Ovary (tissue), 9 donors: ENCODE measurements around the gene CIITA. TPM values are rescaled to one million over a fixed set of nuclear protein-coding genes. Genes with fewer than 3 reads are reported as not detected.

Experiments
- DNase-seq, 5 donors: peaks; one replicate each; pipeline ENCODE4 v3.0.0-alpha.2; 2019 to 2020
- H3K27ac ChIP-seq, 2 donors: fragments of 200-600 bp; one replicate each; pipeline versions ENCODE4 v1.5.1 to v1.8.0; 2019 to 2022
- H3K27me3 ChIP-seq: fragments of 200-600 bp; one replicate; pipeline ENCODE4 v1.8.0; 2022
- H3K36me3 ChIP-seq: fragments of 200-600 bp; sonication (generic); one replicate; pipeline ENCODE4 v1.5.1; 2019
- H3K4me1 ChIP-seq: one replicate; pipeline ENCODE4 v1.8.1; 2013; ENCODE audit warnings: mild to moderate bottlenecking, moderate library complexity; ENCODE audit not compliant: insufficient read depth
- H3K4me3 ChIP-seq: fragments of 200-600 bp; sonication (generic); one replicate; pipeline ENCODE4 v1.5.1; 2017
- H3K9me3 ChIP-seq, 2 donors: fragments of 200-600 bp in 1 of 2; sonication (generic) in 1 of 2; one replicate each; pipeline versions ENCODE4 v1.5.1 to v1.8.1; 2013 to 2019; ENCODE audit warnings: mild to moderate bottlenecking in 1 of 2, moderate library complexity in 1 of 2
- CTCF ChIP-seq, 3 donors: fragments of 450-650 bp in 2 of 3; fragments of 200-600 bp in 1 of 3; IDR thresholded peaks; one replicate each; pipeline versions ENCODE4 v1.5.1 to v1.8.0; 2016 to 2022; ENCODE audit warnings: antibody characterized with exemption in 3 of 3, mild to moderate bottlenecking in 1 of 3
- EP300 ChIP-seq: sonication (generic); formaldehyde crosslinking; IDR thresholded peaks from one replicate; pipeline ENCODE4 v1.6.1; 2017; ENCODE audit warnings: antibody characterized with exemption
- POLR2A ChIP-seq: fragments of 450-650 bp; IDR thresholded peaks from one replicate; pipeline ENCODE4 v1.6.1; 2017; ENCODE audit warnings: antibody characterized with exemption, mild to moderate bottlenecking, moderate library complexity
- WGBS, 3 donors: extraction: QIAGEN DNeasy Blood & Tissue Kit in 1 of 3; methylation state at CpG; one replicate each; pipeline versions ENCODE4 v1.1.5 to v1.1.7; 2013 to 2017; 5-methylcytosine and 5-hydroxymethylcytosine counted together
- intact Hi-C, 4 donors: fragments of 100-400 bp; cut with DNase I; formaldehyde crosslinking; loops; one replicate each; pipeline versions ENCODE4 v1.11.0 to v1.15.1; 2022 to 2023
- polyA plus RNA-seq, 2 donors: library from polyadenylated mRNA; stranded (reverse); fragments of 200-250 nt in 1 of 2; fragments of 350-450 nt in 1 of 2; fragmentation: Illumina TruSeq in 1 of 2; extraction: RNeasy Lipid Tissue Mini Kit (QIAGEN cat#74804) in 1 of 2; gene quantifications; one replicate each; pipeline ENCODE4 v1.2.3, GENCODE V29; 2013 to 2014
- total RNA-seq, 7 donors: library from RNA; depleted of rRNA in 2 of 7; stranded (reverse); fragments of >200 nt in 2 of 7; fragmentation: NEBNext Ultra II Directional in 3 of 7; extraction: Animal tissue kit (Norgen Biotek cat#: 25700) in 3 of 7; gene quantifications; one replicate each; pipeline versions ENCODE4 v1.1.0 to v1.2.4, GENCODE V29; 2016 to 2023
- donor health status: DM: no; HTN: no; CAD: no; lungs with moderate emphysema.
- donor health status: DM: no; HTN: no; CAD: no.
- donor health status: Bipolar disorder and iron deficiency.
- donor health status: DM: yes; HTN: yes; CAD: no.
- donor health status: DM: no; HTN: no; CAD: no.
- donor health status: DM: yes; HTN: yes; CAD: no.

CIITA gene
- total and polyA plus RNA-seq, 9 donors, result 2.9 to 19.9 (median 7.2) TPM

GRCh38 chr16:10907757-10908045, 30.7 kb downstream of the CIITA start:
- no peaks in the 10 kb centered on the region for H3K9me3 ChIP-seq
- no peaks in the 10 kb centered on the region for H3K36me3 ChIP-seq
- H3K27me3 ChIP-seq, result no peaks in the 10 kb centered on the region
- H3K4me3 ChIP-seq, result no peak overlapping the region
- no peak for DNase-seq
- H3K4me1 ChIP-seq, result no peaks in the 10 kb centered on the region
- intact Hi-C loops, result no loop called here
- no peak overlapping the region for H3K27ac ChIP-seq
- WGBS, 3 donors, result 87 to 92% (median 91%) methylated on average over 18 to 21 of the region's 21 CpGs
- TF ChIP-seq EP300, result no peak
- no peak for TF ChIP-seq POLR2A
- TF ChIP-seq CTCF (IDR thresholded peaks at IDR 0.05), result no peak

- DNase-seq, result no peak
- Histone ChIP-seq H3K27me3 (no peaks in the 10 kb centered on the region), H3K9me3 (no peaks in the 10 kb centered on the region), H3K36me3 (no peaks in the 10 kb centered on the region), H3K27ac (no peak overlapping the region), H3K4me3 (no peak overlapping the region), H3K4me1 (no peaks in the 10 kb centered on the region)
- TF ChIP-seq EP300, result no peak
- intact Hi-C loops, result loop anchor here in 3 of 4 donors (10.0 kb wide), 3 partner anchors 146 to 166 kb away; partner anchors contain the start of gene NUBP1 (in 1 of the 3)
Observed at GRCh38 chr16:10911267-10911666, 34.3 kb downstream of the CIITA start.

- Histone ChIP-seq H3K36me3 (no peaks in the 10 kb centered on the region), H3K4me1 (peaks cover 5% of the 10 kb centered on the region), H3K4me3 (no peak overlapping the region), H3K9me3 (no peaks in the 10 kb centered on the region), H3K27ac (no peak overlapping the region), H3K27me3 (no peaks in the 10 kb centered on the region)
- intact Hi-C loops, result loop anchor here (5.0 to 10.0 kb wide), 5 partner anchors 152 to 404 kb away; partner anchors contain the start of gene NUBP1 (in 2 of the 4)
- no peak for DNase-seq
- TF ChIP-seq CTCF (IDR thresholded peaks at IDR 0.05), result no peak
- TF ChIP-seq EP300, result no peak
- TF ChIP-seq POLR2A, result no peak
- WGBS, 3 donors, result 61 to 66% (median 64%) methylated on average over 3 of the region's 3 CpGs
Observed at GRCh38 chr16:10916534-10916933, 39.5 kb downstream of the CIITA start.

- Histone ChIP-seq H3K4me1 (peaks cover 8% of the 10 kb centered on the region), H3K36me3 (no peaks in the 10 kb centered on the region), H3K9me3 (no peaks in the 10 kb centered on the region), H3K27ac (no peak overlapping the region), H3K4me3 (no peak overlapping the region), H3K27me3 (no peaks in the 10 kb centered on the region)
- WGBS, 3 donors, result 41 to 53% (median 41%) methylated on average over 21 of the region's 21 CpGs
- intact Hi-C loops, result loop anchor here (5.0 to 10.0 kb wide), 5 partner anchors 154 to 406 kb away; partner anchors contain the start of gene NUBP1 (in 2 of the 4)
- DNase-seq, result peak; percentile 86 to 96 (median 90)
- TF ChIP-seq EP300, result peak; percentile 54
- no peak for TF ChIP-seq POLR2A
- peak; percentile 84 to 87 (median 86) for TF ChIP-seq CTCF (IDR thresholded peaks at IDR 0.05)
Observed at GRCh38 chr16:10918294-10919002, 41.4 kb downstream of the CIITA start.

GRCh38 chr16:10919003-10919351, 42.0 kb downstream of the CIITA start:
- H3K4me1 ChIP-seq, result peaks cover 10% of the 10 kb centered on the region
- TF ChIP-seq POLR2A (no peak), CTCF (IDR thresholded peaks at IDR 0.05) (no peak), EP300 (no peak)
- H3K36me3 ChIP-seq, result no peaks in the 10 kb centered on the region
- no peak overlapping the region for H3K4me3 ChIP-seq
- no peaks in the 10 kb centered on the region for H3K9me3 ChIP-seq
- intact Hi-C loops, result loop anchor here (5.0 to 10.0 kb wide), 5 partner anchors 154 to 407 kb away; partner anchors contain the start of gene NUBP1 (in 2 of the 4)
- no peak overlapping the region for H3K27ac ChIP-seq
- no peak for DNase-seq
- WGBS, 3 donors, result 50 to 57% (median 54%) methylated on average over 7 of the region's 7 CpGs
- no peaks in the 10 kb centered on the region for H3K27me3 ChIP-seq
